H1 (cell line): ENCODE data around the gene LBX1. TPM values are rescaled to one million over a fixed set of nuclear protein-coding genes. Genes with fewer than 3 reads are reported as not detected.

Experiments used
- CEBPB ChIP-seq: IDR thresholded peaks from 2 replicates; pipeline ENCODE4 v1.6.1; 2012; ENCODE audit warnings: low read depth, low read length
- CHD1 ChIP-seq: IDR thresholded peaks from 2 replicates; pipeline ENCODE4 v1.6.1; 2012; ENCODE audit warnings: low read depth, low read length, improper control_type of control experiment
- CHD2 ChIP-seq: IDR thresholded peaks from 2 replicates; pipeline ENCODE4 v1.6.1; 2012; ENCODE audit warnings: low read length, improper control_type of control experiment
- CREB1 ChIP-seq: IDR thresholded peaks from 2 replicates; pipeline ENCODE4 v1.6.1; 2012; ENCODE audit warnings: inconsistent platforms
- EGR1 ChIP-seq: IDR thresholded peaks from 2 replicates; pipeline ENCODE4 v1.6.1; 2011; ENCODE audit warnings: low read depth, low read length, borderline replicate concordance
- HDAC2 ChIP-seq, 2 experiments: fragments of 300-600 bp in 1 of 2; sonication (generic) in 1 of 2; IDR thresholded peaks; 2 replicates each; pipeline ENCODE4 v1.6.1; 2011 to 2012; ENCODE audit warnings: low read depth in 2 of 2, low read length in 2 of 2, mild to moderate bottlenecking in 2 of 2, moderate library complexity in 2 of 2, borderline replicate concordance in 1 of 2, inconsistent platforms in 1 of 2
- JUN ChIP-seq: IDR thresholded peaks from 2 replicates; pipeline ENCODE4 v1.6.1; 2011; ENCODE audit warnings: low read depth, mild to moderate bottlenecking, improper control_type of control experiment, low read length
- NRF1 ChIP-seq: IDR thresholded peaks from 2 replicates; pipeline ENCODE4 v1.6.1; 2011; ENCODE audit warnings: mild to moderate bottlenecking, low read depth, low read length, improper control_type of control experiment
- RBBP5 ChIP-seq: IDR thresholded peaks from 2 replicates; pipeline ENCODE4 v1.7.1; 2012; ENCODE audit warnings: low read depth, mild to moderate bottlenecking, inconsistent platforms, low read length, moderate library complexity, borderline replicate concordance
- SAP30 ChIP-seq: fragments of 300-600 bp; sonication (generic); IDR thresholded peaks from 2 replicates; pipeline ENCODE4 v1.7.1; 2012; ENCODE audit warnings: low read length, moderate library complexity, mild to moderate bottlenecking, inconsistent platforms; ENCODE audit not compliant: insufficient read depth, insufficient replicate concordance
- SP1 ChIP-seq: IDR thresholded peaks from 2 replicates; pipeline ENCODE4 v1.6.1; 2011; ENCODE audit warnings: low read depth, low read length
- SP2 ChIP-seq: IDR thresholded peaks from 2 replicates; pipeline ENCODE4 v1.6.1; 2012; ENCODE audit warnings: mild to moderate bottlenecking, low read length, inconsistent platforms
- TAF1 ChIP-seq: IDR thresholded peaks from 2 replicates; pipeline ENCODE4 v1.6.1; 2011; ENCODE audit warnings: mild to moderate bottlenecking, low read depth, low read length
- TEAD4 ChIP-seq: IDR thresholded peaks from 2 replicates; pipeline ENCODE4 v1.6.1; 2012; ENCODE audit warnings: low read depth, low read length, inconsistent platforms, mixed read lengths
- USF2 ChIP-seq: IDR thresholded peaks from 2 replicates; pipeline ENCODE4 v1.6.1; 2011; ENCODE audit warnings: low read length, improper control_type of control experiment
- ZNF274 ChIP-seq: IDR thresholded peaks from 2 replicates; pipeline ENCODE4 v1.7.0; 2012; ENCODE audit warnings: low read length, borderline replicate concordance; ENCODE audit errors: extremely low read depth
- polyA plus RNA-seq, 7 experiments: library from polyadenylated mRNA; depleted of rRNA in 3 of 7; stranded (reverse) in 5 of 7; unstranded in 2 of 7; fragments of >200 nt in 5 of 7; fragments of 200-250 nt in 2 of 7; gene quantifications; 1 replicate in 5 of 7; 2 replicates in 1 of 7; 4 replicates in 1 of 7; pipeline versions ENCODE4 v1.2.1 to v1.2.3, GENCODE V29; 2011 to 2013; ENCODE audit warnings: missing spikeins in 2 of 7, mixed read lengths in 2 of 7
- total RNA-seq: library from RNA; stranded (reverse); fragmentation: NEBNext Ultra II Directional; extraction: Animal tissue kit (Norgen Biotek cat#: 25700); gene quantifications from 2 replicates; pipeline ENCODE4 v1.2.1, GENCODE V29; 2021
- TF ChIP-seq, protein P1 (sequence below): IDR thresholded peaks from 2 replicates; pipeline ENCODE4 v1.6.1; 2012; ENCODE audit warnings: inconsistent platforms

LBX1 gene
- total and polyA plus RNA-seq, 2 of the 8 experiments (the other 6 are each of a cell fraction or from before 2014, with no cell fraction given) = not detected

DNA sequence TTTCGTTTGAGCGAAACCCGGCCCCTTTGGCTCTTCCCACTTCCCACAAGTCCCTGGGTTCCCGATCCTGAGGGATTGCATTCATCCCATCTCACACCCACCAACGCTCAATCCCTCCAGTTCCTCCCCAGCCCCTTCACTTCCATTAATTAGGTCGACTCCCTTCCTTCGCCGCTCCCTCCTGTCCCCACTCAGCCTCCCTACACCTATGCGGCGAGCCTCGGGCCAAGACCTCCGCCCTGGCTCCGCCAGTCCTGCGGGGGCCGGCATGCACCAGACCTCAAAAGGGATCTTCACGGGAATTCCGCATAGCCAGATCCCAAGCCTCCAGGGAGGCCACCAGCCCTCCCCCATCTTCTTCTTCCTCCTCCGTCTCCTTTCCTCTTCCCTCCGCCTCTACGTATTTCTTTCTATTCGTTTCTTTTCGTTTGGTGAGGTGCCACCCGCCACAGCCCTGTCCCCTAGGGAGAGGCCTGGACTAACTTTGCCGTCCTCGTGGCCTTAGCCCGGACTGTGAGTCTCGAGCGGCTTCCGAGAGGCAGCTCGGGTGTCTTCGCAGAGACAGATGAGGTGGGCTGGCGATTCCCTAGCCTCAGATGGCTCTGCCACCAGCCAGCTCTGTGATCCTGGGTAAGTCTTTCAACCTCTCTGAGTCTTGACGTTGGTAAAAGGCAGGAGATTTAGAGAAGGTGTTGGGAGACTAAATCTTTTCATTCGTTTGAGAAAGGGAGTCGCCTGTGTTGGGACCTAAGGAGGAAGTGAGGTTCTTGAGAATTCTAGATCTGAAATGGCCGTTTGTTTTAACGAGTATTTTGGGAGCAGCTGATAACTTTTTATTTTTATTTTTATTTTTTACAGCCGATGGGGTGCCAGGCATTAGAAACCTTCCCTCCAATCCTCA, 8.1 kb upstream of the LBX1 start (continued):
- TF ChIP-seq CHD1 = no peak
- no peak for TF ChIP-seq SP1
- TF ChIP-seq, protein P1, sequence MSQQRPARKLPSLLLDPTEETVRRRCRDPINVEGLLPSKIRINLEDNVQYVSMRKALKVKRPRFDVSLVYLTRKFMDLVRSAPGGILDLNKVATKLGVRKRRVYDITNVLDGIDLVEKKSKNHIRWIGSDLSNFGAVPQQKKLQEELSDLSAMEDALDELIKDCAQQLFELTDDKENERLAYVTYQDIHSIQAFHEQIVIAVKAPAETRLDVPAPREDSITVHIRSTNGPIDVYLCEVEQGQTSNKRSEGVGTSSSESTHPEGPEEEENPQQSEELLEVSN = no peak
- TF ChIP-seq CHD2 = no peak
- no peak for TF ChIP-seq NRF1
- no peak for TF ChIP-seq SAP30
- peak; percentile 66; the same call in 1 of the 2 replicates for TF ChIP-seq EGR1
- no peak for TF ChIP-seq JUN
- TF ChIP-seq TEAD4 = 0 out of 2 replicates have a peak, but pooled peaks have one; percentile 1
- TF ChIP-seq RBBP5 = 0 out of 2 replicates have a peak, but pooled peaks have one; percentile 1
- TF ChIP-seq USF2 = no peak
- TF ChIP-seq TAF1 = no peak
- TF ChIP-seq SP2 = no peak
- TF ChIP-seq CEBPB = no peak
- TF ChIP-seq HDAC2 (IDR thresholded peaks at IDR 0.05; ENCODE audit: borderline replicate concordance in 1 of 2, low read depth in 2 of 2, low read length in 2 of 2) = no peak; a peak in 1 of 4 replicates
- TF ChIP-seq ZNF274 = no peak
- no peak for TF ChIP-seq CREB1
